Transverse colon (tissue), 4 donors: ENCODE data around the gene IGF2BP3. TPM values are rescaled to one million over a fixed set of nuclear protein-coding genes. Genes with fewer than 3 reads are reported as not detected.

Experiments used
- DNase-seq: peaks from one replicate; pipeline ENCODE4 v3.0.0-alpha.2; 2019
- H3K27ac ChIP-seq, 4 donors: fragments of 200-600 bp; sonication (generic); 2 replicates each; pipeline ENCODE4 v1.5.1; 2016 to 2018; ENCODE audit warnings: inconsistent platforms in 4 of 4
- H3K27me3 ChIP-seq: fragments of 200-600 bp; sonication (generic); 2 replicates; pipeline ENCODE4 v1.5.1; 2017; ENCODE audit warnings: inconsistent platforms
- H3K36me3 ChIP-seq, 4 donors: fragments of 200-600 bp; sonication (generic); 2 replicates each; pipeline ENCODE4 v1.5.1; 2017 to 2019; ENCODE audit warnings: inconsistent platforms in 4 of 4
- H3K4me1 ChIP-seq, 4 donors: fragments of 200-600 bp; sonication (generic); 2 replicates each; pipeline ENCODE4 v1.5.1; 2017 to 2020; ENCODE audit warnings: inconsistent platforms in 4 of 4
- H3K4me3 ChIP-seq, 4 donors: fragments of 200-600 bp; sonication (generic); 1 replicate in 1 of 4; 2 replicates in 3 of 4; pipeline versions ENCODE4 v1.5.1 to v1.6.1; 2017 to 2019; ENCODE audit warnings: inconsistent platforms in 4 of 4
- H3K9me3 ChIP-seq, 2 donors: fragments of 200-600 bp; sonication (generic); 2 replicates each; pipeline ENCODE4 v1.5.1; 2017 to 2019; ENCODE audit warnings: inconsistent platforms in 2 of 2
- EP300 ChIP-seq: sonication (generic); formaldehyde crosslinking; IDR thresholded peaks from one replicate; pipeline ENCODE4 v1.6.1; 2017; ENCODE audit warnings: antibody characterized with exemption, low read depth
- POLR2A ChIP-seq: fragments of 450-650 bp; IDR thresholded peaks from one replicate; pipeline ENCODE4 v1.6.1; 2016; ENCODE audit warnings: antibody characterized with exemption, mild to moderate bottlenecking, moderate library complexity
- POLR2AphosphoS5 ChIP-seq, 3 donors: sonication (generic); formaldehyde crosslinking; IDR thresholded peaks; one replicate each; pipeline ENCODE4 v1.6.1; 2016; ENCODE audit warnings: antibody characterized with exemption in 3 of 3
- WGBS, 2 donors: methylation state at CpG; one replicate each; pipeline ENCODE4 v1.1.5; 2018; ENCODE audit warnings: low coverage in 1 of 2; 5-methylcytosine and 5-hydroxymethylcytosine counted together
- in situ Hi-C, 4 donors: fragments of 200-750 bp; cut with MboI; loops; one replicate each; pipeline versions ENCODE4 v1.15.0 to v1.15.1; 2017; ENCODE audit warnings: low sequenced_read_pairs in 3 of 4, low pct_ligation_motif_present in 1 of 4, low pct_unique_long_range_greater_than_20kb in 1 of 4
- intact Hi-C: fragments of 100-400 bp; cut with DNase I; formaldehyde crosslinking; loops from one replicate; pipeline ENCODE4 v1.15.1; 2023; ENCODE audit warnings: low total_unique reads
- total RNA-seq, 4 donors: library from RNA; depleted of rRNA; stranded (reverse); fragments of >200 nt; gene quantifications; one replicate each; pipeline ENCODE4 v1.1.0, GENCODE V29; 2016
- TF ChIP-seq, protein P1 (sequence below), 5 experiments: fragments of 200-600 bp in 3 of 5; fragments of 450-650 bp in 2 of 5; sonication (generic) in 3 of 5; IDR thresholded peaks; 1 replicate in 2 of 5; 2 replicates in 3 of 5; pipeline ENCODE4 v1.5.1; 2016 to 2017; ENCODE audit warnings: antibody characterized with exemption in 5 of 5, inconsistent platforms in 3 of 5, mild to moderate bottlenecking in 2 of 5, moderate library complexity in 1 of 5

The IGF2BP3 gene
- total RNA-seq, 4 donors from 2014 or later, result 0.41 to 0.64 TPM; not detected in 2

DNA sequence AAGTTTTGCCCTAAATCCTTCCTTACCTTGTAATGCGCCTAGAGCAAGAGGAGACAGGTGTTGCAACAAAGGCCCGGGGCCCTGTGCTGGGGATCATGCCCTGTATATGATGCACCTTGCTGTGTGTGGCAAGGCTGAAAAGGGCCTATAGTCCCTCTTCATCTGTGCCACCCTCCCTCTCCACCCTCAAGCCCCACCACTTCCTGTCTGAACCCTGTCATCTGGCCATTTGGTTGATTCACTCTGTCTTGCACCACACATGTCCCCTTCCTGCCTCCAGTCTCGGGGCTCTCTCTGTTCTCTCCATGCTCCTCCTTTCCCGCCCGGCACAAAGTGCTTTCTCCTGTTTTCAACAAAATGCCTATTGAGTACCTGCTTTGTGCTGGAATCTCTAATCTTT is 182.7 kb downstream of the IGF2BP3 start:
- in situ Hi-C loops, result no loop called here

DNA sequence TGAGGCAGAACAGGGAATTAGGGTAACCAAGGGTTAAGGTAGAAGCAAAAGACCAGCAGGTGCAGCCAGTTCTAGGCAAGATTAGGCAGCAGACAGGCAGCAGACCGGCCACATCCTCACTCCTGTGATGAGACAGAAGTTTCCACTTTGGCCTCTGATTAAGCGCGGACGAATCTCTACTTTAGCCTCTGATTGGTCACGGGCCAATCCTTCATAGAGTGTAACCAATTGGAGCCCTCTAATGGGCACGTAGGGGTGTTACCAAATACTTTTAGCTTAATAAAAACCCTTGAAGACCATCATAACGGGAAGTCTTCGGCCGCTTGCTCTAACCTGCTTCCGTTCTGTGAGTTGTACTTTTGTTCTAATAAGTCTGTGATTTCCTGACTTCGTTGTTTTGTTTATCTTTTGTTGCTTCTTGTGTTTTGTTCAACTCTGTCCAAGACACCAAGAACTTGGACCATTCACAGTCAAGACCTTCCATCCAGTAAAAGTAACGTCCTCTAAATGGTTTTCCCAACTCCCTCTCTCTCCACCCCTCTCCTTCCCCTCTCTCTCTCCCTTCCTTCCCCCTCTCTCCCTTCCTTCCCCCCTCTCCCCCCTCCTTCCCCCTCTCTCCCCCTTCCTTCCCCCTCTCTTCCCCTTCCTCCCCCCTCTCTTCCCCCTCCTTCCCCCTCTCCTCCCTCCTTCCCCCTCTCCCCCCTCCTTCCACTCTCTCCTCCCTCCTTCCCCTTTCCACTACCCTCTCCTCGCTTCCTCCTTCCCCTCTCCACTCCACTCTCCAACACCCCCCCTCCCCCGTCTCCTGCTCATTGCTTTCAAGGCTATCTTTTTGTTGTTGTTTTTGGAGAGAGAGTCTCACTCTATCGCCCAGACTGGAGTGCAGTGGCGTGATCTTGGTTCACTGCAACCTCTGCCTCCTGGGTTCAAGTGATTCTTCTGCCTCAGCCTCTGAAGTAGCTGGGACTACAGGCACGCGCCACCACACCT is 184.3 kb downstream of the IGF2BP3 start:
- TF ChIP-seq, protein P1, sequence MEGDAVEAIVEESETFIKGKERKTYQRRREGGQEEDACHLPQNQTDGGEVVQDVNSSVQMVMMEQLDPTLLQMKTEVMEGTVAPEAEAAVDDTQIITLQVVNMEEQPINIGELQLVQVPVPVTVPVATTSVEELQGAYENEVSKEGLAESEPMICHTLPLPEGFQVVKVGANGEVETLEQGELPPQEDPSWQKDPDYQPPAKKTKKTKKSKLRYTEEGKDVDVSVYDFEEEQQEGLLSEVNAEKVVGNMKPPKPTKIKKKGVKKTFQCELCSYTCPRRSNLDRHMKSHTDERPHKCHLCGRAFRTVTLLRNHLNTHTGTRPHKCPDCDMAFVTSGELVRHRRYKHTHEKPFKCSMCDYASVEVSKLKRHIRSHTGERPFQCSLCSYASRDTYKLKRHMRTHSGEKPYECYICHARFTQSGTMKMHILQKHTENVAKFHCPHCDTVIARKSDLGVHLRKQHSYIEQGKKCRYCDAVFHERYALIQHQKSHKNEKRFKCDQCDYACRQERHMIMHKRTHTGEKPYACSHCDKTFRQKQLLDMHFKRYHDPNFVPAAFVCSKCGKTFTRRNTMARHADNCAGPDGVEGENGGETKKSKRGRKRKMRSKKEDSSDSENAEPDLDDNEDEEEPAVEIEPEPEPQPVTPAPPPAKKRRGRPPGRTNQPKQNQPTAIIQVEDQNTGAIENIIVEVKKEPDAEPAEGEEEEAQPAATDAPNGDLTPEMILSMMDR (IDR thresholded peaks at IDR 0.05), result no peak
- TF ChIP-seq EP300, result no peak
- no peak for TF ChIP-seq POLR2AphosphoS5 (IDR thresholded peaks at IDR 0.05)
- no peak for TF ChIP-seq POLR2A

More for the DNA sequence above, 182.7 kb downstream of the IGF2BP3 start:
- 88 to 90% methylated on average over 3 to 5 of the region's 5 CpGs for WGBS, 2 donors
- TF ChIP-seq, protein P1 (IDR thresholded peaks at IDR 0.05), result no peak
- no peaks in the 10 kb centered on the region for H3K36me3 ChIP-seq
- no peaks in the 10 kb centered on the region for H3K9me3 ChIP-seq
- no peaks in the 10 kb centered on the region for H3K27me3 ChIP-seq
- no peak for DNase-seq
- H3K4me3 ChIP-seq, result no peak overlapping the region
- no peaks in the 10 kb centered on the region for H3K4me1 ChIP-seq
- intact Hi-C loops, result no loop called here
- no peak overlapping the region for H3K27ac ChIP-seq

GRCh38 chr7:23284871-23285270 is 185.4 kb downstream of the IGF2BP3 start:
- H3K27ac ChIP-seq, result no peak overlapping the region
- intact Hi-C loops, result no loop called here
- no peak for TF ChIP-seq EP300
- no peak for TF ChIP-seq POLR2A
- no peak for TF ChIP-seq POLR2AphosphoS5 (IDR thresholded peaks at IDR 0.05)
- TF ChIP-seq, protein P1 (IDR thresholded peaks at IDR 0.05), result no peak

More for the DNA sequence above, 184.3 kb downstream of the IGF2BP3 start:
- H3K27me3 ChIP-seq, result no peaks in the 10 kb centered on the region
- no peaks in the 10 kb centered on the region for H3K36me3 ChIP-seq
- WGBS, 2 donors, result 80 to 90% methylated on average over 10 to 18 of the region's 18 CpGs
- no peak overlapping the region for H3K4me3 ChIP-seq
- no peaks in the 10 kb centered on the region for H3K4me1 ChIP-seq
- intact Hi-C loops (no loop called here), in situ Hi-C loops (no loop called here)
- no peak overlapping the region for H3K27ac ChIP-seq
- no peaks in the 10 kb centered on the region for H3K9me3 ChIP-seq
- DNase-seq, result no peak

DNA sequence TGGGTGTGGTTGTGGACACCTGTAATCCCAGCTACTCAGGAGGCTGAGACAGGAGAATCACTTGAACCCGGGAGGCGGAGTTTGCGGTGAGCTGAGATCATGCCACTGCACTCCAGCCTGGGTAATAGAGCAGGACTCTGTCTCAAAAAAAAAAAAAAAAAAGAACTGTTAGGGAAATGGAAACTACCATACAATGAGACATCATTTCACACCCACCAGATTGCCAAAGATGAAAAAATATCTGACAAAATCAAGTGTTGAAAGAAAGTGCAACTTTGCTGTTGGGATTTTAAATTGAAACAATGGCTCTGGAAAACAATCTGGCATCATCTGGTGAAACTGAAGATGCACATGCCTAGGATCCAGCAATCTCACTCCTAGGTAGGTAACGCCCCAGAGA is 187.2 kb downstream of the IGF2BP3 start:
- H3K36me3 ChIP-seq, result no peaks in the 10 kb centered on the region
- no peaks in the 10 kb centered on the region for H3K9me3 ChIP-seq
- no peak overlapping the region for H3K27ac ChIP-seq
- intact Hi-C loops (no loop called here), in situ Hi-C loops (no loop called here)
- DNase-seq, result no peak
- H3K4me1 ChIP-seq, result no peaks in the 10 kb centered on the region
- H3K27me3 ChIP-seq, result no peaks in the 10 kb centered on the region
- 88 to 95% methylated on average over 4 of the region's 4 CpGs for WGBS, 2 donors
- TF ChIP-seq POLR2A (no peak), POLR2AphosphoS5 (IDR thresholded peaks at IDR 0.05) (no peak), EP300 (no peak)
- TF ChIP-seq, protein P1 (IDR thresholded peaks at IDR 0.05), result no peak
- no peak overlapping the region for H3K4me3 ChIP-seq

More at GRCh38 chr7:23284871-23285270, 185.4 kb downstream of the IGF2BP3 start:
- WGBS, 2 donors, result 92 to 100% methylated on average over 2 of the region's 2 CpGs
- no peaks in the 10 kb centered on the region for H3K27me3 ChIP-seq
- in situ Hi-C loops, result no loop called here
- no peaks in the 10 kb centered on the region for H3K4me1 ChIP-seq
- no peak overlapping the region for H3K4me3 ChIP-seq
- no peaks in the 10 kb centered on the region for H3K9me3 ChIP-seq
- DNase-seq, result no peak
- H3K36me3 ChIP-seq, result no peaks in the 10 kb centered on the region
